Natural killer cell (primary cell): ENCODE measurements around the gene PNMA1. TPM values are rescaled to one million over a fixed set of nuclear protein-coding genes. Genes with fewer than 3 reads are reported as not detected.
A peak's percentile ranks its signal among the peaks of the same experiment; 100 is the strongest.

Experiments used
- ATAC-seq, 3 donors: fragments of 150-1000 bp in 2 of 3; fragments of 200-7000 bp in 1 of 3; cut with Tn5 transposase; 1 replicate in 1 of 3; 2 replicates in 2 of 3; pipeline ENCODE4 v1.10.0; 2021; ENCODE audit warnings: mild to moderate bottlenecking in 2 of 3, moderate library complexity in 2 of 3
- DNase-seq, 2 donors: peaks; one replicate each; pipeline versions ENCODE4 v3.0.0 to v3.0.0-alpha.2; 2013 to 2021; ENCODE audit warnings: mixed read lengths in 1 of 2
- H3K27ac ChIP-seq: one replicate; pipeline ENCODE4 v1.5.1; 2013; ENCODE audit warnings: mild to moderate bottlenecking, low read length
- H3K27me3 ChIP-seq: one replicate; pipeline ENCODE4 v1.6.1; 2013; ENCODE audit warnings: low read length; ENCODE audit not compliant: control insufficient read depth, insufficient read depth
- H3K36me3 ChIP-seq: one replicate; pipeline ENCODE4 v1.6.1; 2013; ENCODE audit warnings: low read length; ENCODE audit not compliant: control insufficient read depth, insufficient read depth
- H3K4me1 ChIP-seq: one replicate; pipeline ENCODE4 v1.6.1; 2013; ENCODE audit warnings: low read length; ENCODE audit not compliant: control insufficient read depth, insufficient read depth
- H3K4me3 ChIP-seq: one replicate; pipeline ENCODE4 v1.5.1; 2013; ENCODE audit warnings: low read length
- H3K9me3 ChIP-seq: one replicate; pipeline ENCODE4 v1.6.1; 2013; ENCODE audit warnings: low read length; ENCODE audit not compliant: control insufficient read depth, insufficient read depth
- H3K27ac Mint-ChIP-seq, 2 donors: one replicate each; pipeline ENCODE4 v1.8.0; 2022; ENCODE audit warnings: mild to moderate bottlenecking in 2 of 2, mixed read lengths in 2 of 2, moderate library complexity in 1 of 2
- H3K27me3 Mint-ChIP-seq, 2 donors: one replicate each; pipeline ENCODE4 v1.8.0; 2022; ENCODE audit warnings: low read depth in 2 of 2, mixed read lengths in 2 of 2
- H3K36me3 Mint-ChIP-seq: one replicate; pipeline ENCODE4 v1.8.0; 2022; ENCODE audit warnings: mixed read lengths
- H3K4me1 Mint-ChIP-seq, 2 donors: one replicate each; pipeline ENCODE4 v1.8.0; 2022; ENCODE audit warnings: mixed read lengths in 2 of 2
- H3K4me3 Mint-ChIP-seq: one replicate; pipeline ENCODE4 v1.8.0; 2022; ENCODE audit warnings: mild to moderate bottlenecking, moderate library complexity, mixed read lengths
- H3K9me3 Mint-ChIP-seq, 2 donors: one replicate each; pipeline ENCODE4 v1.8.0; 2022; ENCODE audit warnings: mixed read lengths in 2 of 2
- CTCF ChIP-seq: fragments of 200-600 bp; IDR thresholded peaks from one replicate; pipeline ENCODE4 v1.8.0; 2022; ENCODE audit warnings: antibody characterized with exemption
- WGBS: methylation state at CpG from one replicate; pipeline ENCODE4 v1.1.7; 2013; ENCODE audit warnings: missing lambda C conversion rate; ENCODE audit not compliant: insufficient coverage; 5-methylcytosine and 5-hydroxymethylcytosine counted together
- intact Hi-C: fragments of 100-400 bp; cut with micrococcal nuclease; formaldehyde crosslinking; loops from one replicate; pipeline ENCODE4 v1.14.2; 2022
- total RNA-seq, 4 donors: library from RNA; stranded (reverse); fragments of 120-200 nt in 1 of 4; gene quantifications; one replicate each; pipeline versions ENCODE4 v1.2.3 to v1.2.4, GENCODE V29; 2013 to 2022

Gene PNMA1
- total RNA-seq, 3 donors from 2014 or later (not counting 1 experiment from before 2014, with no cell fraction given), result 26.0 to 32.3 (median 28.9) TPM

GRCh38 chr14:73759183-73759713, 45.1 kb upstream of the PNMA1 start:
- H3K4me1 Mint-ChIP-seq, result peaks cover 75 to 89% of the 10 kb centered on the region in 2 donors
- Histone ChIP-seq H3K27me3 (no peaks in the 10 kb centered on the region), H3K36me3 (no peaks in the 10 kb centered on the region), H3K4me3 (peak overlapping the region; percentile 73), H3K9me3 (no peaks in the 10 kb centered on the region), H3K4me1 (peaks cover 81% of the 10 kb centered on the region), H3K27ac (peak overlapping the region; percentile 88)
- intact Hi-C loops, result loop anchor here (5.0 kb wide), 1 partner anchor 117 kb away; the partner anchor contains the start of gene DNAL1
- ATAC-seq (no peak), DNase-seq (peak in 1 of 2 donors; percentile 77)
- no peaks in the 10 kb centered on the region for H3K9me3 Mint-ChIP-seq
- no peak for TF ChIP-seq CTCF
- under 1% methylated on average over 71 of the region's 71 CpGs for WGBS
- no peaks in the 10 kb centered on the region for H3K27me3 Mint-ChIP-seq
- H3K27ac Mint-ChIP-seq, result peak overlapping the region; percentile 92 to 96
- H3K36me3 Mint-ChIP-seq, result no peaks in the 10 kb centered on the region
- peak overlapping the region; percentile 70 for H3K4me3 Mint-ChIP-seq

- H3K4me3 ChIP-seq, result peak overlapping the region; percentile 73
Observed at GRCh38 chr14:73758392-73759182, 44.4 kb upstream of the PNMA1 start.

GRCh38 chr14:73757876-73758391, 43.8 kb upstream of the PNMA1 start:
- Histone ChIP-seq H3K27ac (peak overlapping the region; percentile 80), H3K27me3 (no peaks in the 10 kb centered on the region), H3K4me3 (peak overlapping the region; percentile 73), H3K9me3 (no peaks in the 10 kb centered on the region), H3K36me3 (no peaks in the 10 kb centered on the region), H3K4me1 (peaks cover 88% of the 10 kb centered on the region)
- intact Hi-C loops, result loop anchor here (5.0 kb wide), 1 partner anchor 116 kb away; the partner anchor contains the start of gene DNAL1
- Mint-ChIP-seq H3K27me3 (no peaks in the 10 kb centered on the region), H3K36me3 (no peaks in the 10 kb centered on the region), H3K9me3 (no peaks in the 10 kb centered on the region), H3K27ac (peak overlapping the region; percentile 92 to 96), H3K4me3 (peak overlapping the region; percentile 70), H3K4me1 (peaks cover 81 to 92% of the 10 kb centered on the region in 2 donors)
- ATAC-seq (no peak), DNase-seq (no peak)
- WGBS, result 51% methylated on average over 10 of the region's 10 CpGs
- TF ChIP-seq CTCF, result no peak

More at GRCh38 chr14:73758392-73759182, 44.4 kb upstream of the PNMA1 start:
- peak; percentile 63 to 84 for DNase-seq
- no peaks in the 10 kb centered on the region for H3K9me3 ChIP-seq
- Mint-ChIP-seq H3K9me3 (no peaks in the 10 kb centered on the region), H3K27ac (peak overlapping the region; percentile 92 to 96), H3K36me3 (no peaks in the 10 kb centered on the region), H3K4me1 (peaks cover 81 to 92% of the 10 kb centered on the region in 2 donors), H3K27me3 (no peaks in the 10 kb centered on the region), H3K4me3 (peak overlapping the region; percentile 70)
- H3K36me3 ChIP-seq, result no peaks in the 10 kb centered on the region
- peak; percentile 7 to 36 (median 11) for ATAC-seq
- H3K27ac ChIP-seq, result peak overlapping the region; percentile 80
- peak; percentile 42 for TF ChIP-seq CTCF
- H3K4me1 ChIP-seq, result peaks cover 88% of the 10 kb centered on the region
- intact Hi-C loops, result loop anchor here (5.0 kb wide), 1 partner anchor 116 kb away; the partner anchor contains the start of gene DNAL1
- no peaks in the 10 kb centered on the region for H3K27me3 ChIP-seq
- under 1% methylated on average over 49 of the region's 49 CpGs for WGBS
